ENCODE data around the gene HID1.

HID1 gene

GRCh38 chr17:74904687-74905409 lies 67.7 kb downstream of the HID1 start:
- no peak for TF ChIP-seq Cebpa-rat (IDR thresholded peaks at IDR 0.05)
- H3K27ac ChIP-seq: no peak overlapping the region

GRCh38 chr17:74903671-74904070 lies 68.9 kb downstream of the HID1 start:
- H3K4me1 ChIP-seq: peaks cover 19% of the 10 kb centered on the region
- no peak for TF ChIP-seq Cebpa-rat (IDR thresholded peaks at IDR 0.05)
- H3K36me3 ChIP-seq: no peaks in the 10 kb centered on the region
- no peak overlapping the region for H3K4me3 ChIP-seq
- H4K20me1 ChIP-seq: no peaks in the 10 kb centered on the region
- H3K4me2 ChIP-seq: no peak overlapping the region
- peaks cover 5% of the 10 kb centered on the region; the same call in 1 of the 2 replicates for H3K9me3 ChIP-seq
- H3K27me3 ChIP-seq: no peaks in the 10 kb centered on the region
- no peak overlapping the region for H3K27ac ChIP-seq
- no peak overlapping the region for H3K9ac ChIP-seq

More at GRCh38 chr17:74904687-74905409, 67.7 kb downstream of the HID1 start:
- H3K4me3 ChIP-seq: no peak overlapping the region
- H3K4me2 ChIP-seq: no peak overlapping the region
- H3K36me3 ChIP-seq: no peaks in the 10 kb centered on the region
- peaks cover 19% of the 10 kb centered on the region for H3K4me1 ChIP-seq
- no peaks in the 10 kb centered on the region for H4K20me1 ChIP-seq
- H3K9me3 ChIP-seq: peaks cover 5% of the 10 kb centered on the region; the same call in 1 of the 2 replicates
- no peak overlapping the region for H3K9ac ChIP-seq
- no peaks in the 10 kb centered on the region for H3K27me3 ChIP-seq

GRCh38 chr17:74903034-74903433 lies 69.5 kb downstream of the HID1 start:
- Histone ChIP-seq H3K27ac (no peak overlapping the region), H3K27me3 (no peaks in the 10 kb centered on the region), H3K9ac (no peak overlapping the region), H4K20me1 (no peaks in the 10 kb centered on the region), H3K36me3 (no peaks in the 10 kb centered on the region), H3K4me2 (no peak overlapping the region), H3K4me3 (no peak overlapping the region), H3K9me3 (peaks cover 5% of the 10 kb centered on the region; the same call in 1 of the 2 replicates), H3K4me1 (peaks cover 19% of the 10 kb centered on the region)
- no peak for TF ChIP-seq Cebpa-rat (IDR thresholded peaks at IDR 0.05)

- Histone ChIP-seq H3K4me3 (no peak overlapping the region), H3K36me3 (no peaks in the 10 kb centered on the region), H3K27me3 (no peaks in the 10 kb centered on the region), H3K4me1 (peaks cover 19% of the 10 kb centered on the region), H3K9ac (no peak overlapping the region), H4K20me1 (no peaks in the 10 kb centered on the region), H3K27ac (no peak overlapping the region), H3K9me3 (no peaks in the 10 kb centered on the region), H3K4me2 (peak overlapping the region; percentile 55)
- TF ChIP-seq Cebpa-rat (IDR thresholded peaks at IDR 0.05): no peak
Measured at GRCh38 chr17:74901353-74902135, 71.0 kb downstream of the HID1 start.
